Right hindlimb (tissue), 1 donor: ENCODE results near the gene TENM3.
A peak's percentile ranks its signal among the peaks of the same experiment; 100 is the strongest.

Experiments used
- DNase-seq: peaks from one replicate; pipeline ENCODE4 v3.0.0-alpha.2; 2018

The TENM3 gene

DNA sequence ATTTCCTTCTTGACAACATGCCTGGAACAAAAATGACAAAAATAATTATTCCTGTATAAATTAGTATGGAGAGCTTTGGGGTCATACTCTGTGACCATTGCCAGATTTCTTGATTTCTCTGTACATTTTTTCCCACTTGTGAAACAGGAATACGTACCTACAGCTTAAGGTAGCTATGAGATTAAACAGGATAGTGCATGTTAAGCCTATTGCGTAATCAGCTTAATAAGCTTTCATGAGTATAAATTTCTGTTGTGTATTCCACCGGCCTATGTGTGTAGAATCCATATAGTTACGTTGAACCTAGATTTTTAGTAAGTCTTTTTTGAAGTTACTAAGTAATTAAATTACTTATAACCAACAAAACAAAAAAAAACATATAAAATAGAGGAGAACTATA is 339.0 kb downstream of the TENM3 start:
- DNase-seq: no peak

DNA sequence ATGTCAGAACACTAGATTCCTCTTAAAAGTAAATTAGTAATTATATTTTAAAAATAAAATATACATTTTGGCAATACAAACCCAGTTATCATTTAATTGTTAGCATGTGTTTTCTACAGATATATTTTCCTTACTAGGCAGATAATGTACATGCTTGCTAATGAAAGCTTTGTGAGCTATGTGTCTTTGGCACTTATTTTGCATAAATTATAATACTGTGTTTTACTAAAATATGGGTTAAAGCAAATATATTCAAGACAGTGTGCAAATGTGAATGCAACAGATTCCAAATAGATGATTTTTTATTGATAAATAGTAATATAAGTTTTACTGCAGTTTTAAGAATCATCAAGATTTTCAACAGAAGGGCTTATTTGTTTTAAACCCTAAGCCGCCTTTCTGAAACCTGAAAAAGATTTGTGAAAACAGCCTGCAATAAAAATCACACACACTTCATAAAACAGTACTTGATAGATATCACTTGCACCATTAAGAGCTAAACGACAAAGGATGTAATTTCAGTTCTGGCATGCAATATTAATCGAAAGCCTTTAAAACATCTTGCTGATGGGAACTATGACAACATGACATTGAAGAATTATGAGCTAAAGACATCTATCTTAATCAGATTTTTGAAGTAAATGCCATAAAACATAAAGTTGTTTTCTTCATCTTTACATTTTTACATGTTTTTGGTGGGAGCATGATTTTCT is 340.7 kb downstream of the TENM3 start:
- DNase-seq: no peak

DNA sequence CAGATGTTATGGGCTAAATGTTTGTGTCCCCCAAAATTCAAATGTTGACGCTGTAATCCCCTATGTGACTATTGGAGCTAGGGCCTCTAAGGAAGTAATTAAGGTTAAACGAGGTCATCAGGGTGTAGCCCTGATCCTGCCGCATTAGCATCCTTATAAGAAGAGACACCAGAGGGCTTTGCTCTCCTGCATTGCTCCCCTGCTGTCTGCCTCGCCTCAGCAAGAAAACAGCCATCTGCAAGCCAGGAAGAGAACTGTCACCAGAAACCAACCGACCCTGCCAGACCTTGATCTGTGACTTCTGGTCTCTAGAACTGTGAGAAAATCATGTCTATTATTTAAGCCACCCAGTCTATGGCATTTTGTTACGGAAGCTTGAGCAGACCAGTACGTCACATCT is 342.1 kb downstream of the TENM3 start:
- no peak for DNase-seq

- DNase-seq: no peak
Observed at GRCh38 chr4:182589100-182589499, 345.9 kb downstream of the TENM3 start.

DNA sequence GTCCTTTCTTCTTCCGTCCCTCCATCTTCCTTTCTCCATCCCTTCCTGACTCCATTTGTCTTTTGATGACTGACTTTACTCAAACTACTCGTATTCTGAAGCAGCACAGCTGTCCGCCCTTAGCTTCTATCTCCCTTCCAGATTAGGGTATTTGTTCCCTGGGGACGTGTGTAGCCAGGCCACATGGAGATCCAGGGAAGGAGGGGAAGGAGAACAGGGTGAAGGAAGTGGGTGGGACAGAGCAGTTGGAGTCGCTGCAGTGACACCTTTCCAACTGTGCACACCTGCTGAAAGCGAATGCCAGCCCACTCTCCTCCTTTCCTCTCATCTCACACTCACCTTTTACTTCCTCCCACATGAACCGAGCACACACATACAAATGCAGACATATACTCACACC is 350.2 kb downstream of the TENM3 start:
- no peak for DNase-seq

- DNase-seq: no peak
Observed at GRCh38 chr4:182593864-182594263, 350.7 kb downstream of the TENM3 start.

- no peak for DNase-seq
Observed at GRCh38 chr4:182600093-182600492, 356.9 kb downstream of the TENM3 start.

GRCh38 chr4:182600856-182601255 is 357.7 kb downstream of the TENM3 start:
- DNase-seq: no peak

- DNase-seq: no peak
Observed at GRCh38 chr4:182604161-182604622, 361.0 kb downstream of the TENM3 start.

- DNase-seq: no peak
Observed at GRCh38 chr4:182604953-182605352, 361.8 kb downstream of the TENM3 start.

- DNase-seq: no peak
Observed at GRCh38 chr4:182608525-182608924, 365.3 kb downstream of the TENM3 start.

DNA sequence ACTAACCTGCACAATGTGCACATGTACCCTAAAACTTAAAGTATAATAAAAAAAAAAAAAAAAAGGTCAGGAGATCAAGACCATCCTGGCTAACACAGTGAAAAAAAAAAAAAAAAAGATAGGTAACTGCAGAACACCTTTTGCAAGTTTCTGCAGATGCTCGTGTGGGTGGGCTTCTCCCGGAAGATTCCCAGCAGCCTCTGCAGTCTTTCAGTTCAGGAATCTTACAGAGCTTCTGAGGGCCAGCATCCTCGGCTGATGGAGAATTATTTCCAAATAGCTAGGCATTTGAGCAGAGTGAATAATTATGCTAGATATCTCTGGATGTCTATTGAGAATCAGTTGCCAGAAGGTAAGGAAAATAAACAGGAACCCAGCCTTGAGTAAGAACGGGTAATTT is 373.3 kb downstream of the TENM3 start:
- no peak for DNase-seq

GRCh38 chr4:182619660-182620059 is 376.5 kb downstream of the TENM3 start:
- no peak for DNase-seq

DNA sequence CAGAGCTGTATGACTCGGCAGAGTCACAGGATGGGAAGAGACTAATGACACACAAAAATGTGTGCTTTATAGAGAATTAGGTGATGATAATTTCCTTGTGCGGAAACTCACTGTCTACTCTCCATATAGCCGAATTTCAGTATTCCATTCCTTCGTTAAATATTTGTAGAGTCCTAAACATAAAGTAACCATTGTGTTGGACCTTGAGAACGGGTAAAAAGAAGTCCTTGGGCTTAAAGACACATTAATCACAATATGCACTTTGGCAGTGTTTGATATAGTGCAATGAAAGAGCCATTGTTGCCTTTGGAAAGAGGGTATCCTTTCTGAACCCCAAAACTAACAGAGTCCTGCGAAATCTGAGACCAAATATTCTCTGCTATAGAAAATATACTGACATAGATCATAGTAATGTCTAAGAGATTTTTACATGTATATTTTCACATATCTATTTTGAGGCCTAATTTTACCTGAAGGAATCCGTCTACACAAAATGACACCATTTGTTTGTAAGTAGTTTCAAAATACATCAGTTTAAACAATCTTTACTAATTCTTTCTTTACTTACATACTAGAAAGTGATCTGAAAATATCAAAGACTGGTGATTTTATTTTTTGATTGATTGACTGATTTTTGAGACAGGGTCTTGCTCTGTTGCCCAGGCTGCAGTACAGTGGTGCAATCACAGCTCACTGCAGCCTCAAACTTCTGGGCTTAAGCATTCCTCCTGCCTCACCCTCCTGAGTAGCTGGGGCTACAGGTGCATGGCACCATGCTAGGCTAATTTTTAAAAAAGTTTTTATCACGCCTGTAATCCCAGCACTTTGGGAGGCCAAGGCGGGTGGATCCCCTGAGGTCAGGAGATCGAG is 377.1 kb downstream of the TENM3 start:
- DNase-seq: no peak

- no peak for DNase-seq
Observed at GRCh38 chr4:182624281-182624680, 381.1 kb downstream of the TENM3 start.

GRCh38 chr4:182625193-182625592 is 382.0 kb downstream of the TENM3 start:
- no peak for DNase-seq

- no peak for DNase-seq
Observed at GRCh38 chr4:182627996-182628395, 384.8 kb downstream of the TENM3 start.

- DNase-seq: no peak
Observed at GRCh38 chr4:182628544-182628943, 385.3 kb downstream of the TENM3 start.

GRCh38 chr4:182629096-182629495 is 385.9 kb downstream of the TENM3 start:
- no peak for DNase-seq

GRCh38 chr4:182640491-182640890 is 397.3 kb downstream of the TENM3 start:
- no peak for DNase-seq

DNA sequence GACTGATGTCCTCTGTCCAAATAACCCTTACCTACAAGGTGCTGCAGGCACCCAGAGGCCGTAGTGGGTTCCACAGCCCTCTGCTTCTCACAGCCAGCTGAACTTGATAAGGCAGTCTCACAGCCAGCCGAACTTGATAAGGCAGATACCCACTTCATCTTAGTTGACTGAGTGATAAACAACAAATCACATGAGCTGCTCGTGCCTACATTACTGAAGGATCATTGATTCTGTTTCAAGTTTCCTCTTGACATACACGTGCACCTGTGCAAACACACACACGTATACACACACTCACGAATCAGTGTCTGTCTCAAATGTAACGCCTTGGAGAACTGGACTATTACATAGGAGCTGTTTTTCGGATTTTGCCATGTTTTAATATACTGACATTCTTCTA is 397.7 kb downstream of the TENM3 start:
- DNase-seq: no peak

GRCh38 chr4:182642831-182643230 is 399.6 kb downstream of the TENM3 start:
- DNase-seq: no peak

DNA sequence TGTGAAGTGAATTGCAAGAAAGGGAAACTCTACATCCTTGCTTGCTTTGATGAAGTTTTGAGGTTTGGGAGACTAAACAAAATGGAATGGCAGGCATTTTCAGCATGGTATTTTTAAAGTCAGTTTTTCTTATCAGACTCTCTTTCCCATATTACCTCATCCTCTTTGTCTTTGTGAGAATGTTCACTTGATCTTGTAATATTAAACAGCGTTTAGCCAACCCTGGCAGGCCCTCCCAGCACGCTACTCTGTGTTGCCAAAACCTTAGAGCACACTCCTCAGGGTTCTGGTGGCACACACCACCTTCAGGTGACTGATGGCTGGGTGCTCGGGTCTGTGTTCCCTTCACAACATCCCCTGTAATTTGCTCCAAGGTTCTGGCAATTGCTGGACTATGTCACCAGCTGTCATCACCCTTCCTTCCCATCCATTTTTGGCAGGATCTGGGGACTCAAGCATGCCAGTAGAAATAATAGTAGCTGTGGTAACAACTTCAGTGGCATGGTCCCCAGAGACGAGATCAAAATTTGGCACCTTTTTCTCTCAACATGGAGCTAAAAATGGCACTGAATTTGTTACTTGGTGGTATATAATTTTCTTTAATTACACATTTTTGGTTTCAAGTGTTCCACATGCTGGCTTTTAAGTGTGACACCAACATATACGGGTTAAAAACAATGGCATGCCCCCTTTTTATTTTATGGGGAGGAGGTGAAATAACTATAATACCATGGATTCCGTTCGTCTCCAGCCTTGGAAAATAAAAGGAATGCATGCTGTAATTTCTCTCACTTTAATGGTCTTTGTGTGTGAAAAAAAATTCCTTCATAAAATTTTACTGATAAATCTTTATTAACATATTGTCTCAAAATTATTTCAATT is 400.8 kb downstream of the TENM3 start:
- DNase-seq: peak; percentile 42
